OCI-LY7 (cell line): ENCODE results near the gene TREML4. TPM values are rescaled to one million over a fixed set of nuclear protein-coding genes. Genes with fewer than 3 reads are reported as not detected.

Experiments
- BruUV-seq: library from RNA; stranded (reverse); fragments of 400-500 nt; replicated peaks from 2 replicates; lab custom pipeline; 2021; lab: Mats Ljungman, UMichigan
- CTCF ChIA-PET: fragments of 300-600 bp; sonication (Branson Sonifier 250); formaldehyde crosslinking; loops from one replicate; lab custom pipeline; 2022; ENCODE audit warnings: antibody characterized with exemption; ENCODE audit not compliant: unreplicated experiment; lab: Charles Lee
- POLR2A ChIA-PET: fragments of 300-600 bp; sonication (Branson Sonifier 250); formaldehyde crosslinking; loops from one replicate; lab custom pipeline; 2022; ENCODE audit warnings: antibody characterized with exemption; lab: Charles Lee
- DNase-seq: peaks from one replicate; pipeline ENCODE4 v3.0.0-alpha.2; 2015; ENCODE audit warnings: low spot score
- H2AFZ ChIP-seq: fragments of 200-600 bp; sonication (generic), shearing (Covaris generic); 2 replicates; pipeline ENCODE4 v1.6.1; 2014; ENCODE audit warnings: mild to moderate bottlenecking, antibody characterized with exemption, low read length, moderate library complexity
- H3K27ac ChIP-seq: fragments of 200-600 bp; sonication (generic); 2 replicates; pipeline ENCODE4 v1.5.1; 2014; ENCODE audit warnings: mixed run types, low read depth, mild to moderate bottlenecking, moderate library complexity, low read length, inconsistent platforms; ENCODE audit not compliant: poor library complexity, severe bottlenecking
- H3K36me3 ChIP-seq: fragments of 200-600 bp; sonication (generic); 2 replicates; pipeline ENCODE4 v1.6.1; 2014; ENCODE audit warnings: mild to moderate bottlenecking, antibody characterized with exemption, low read length, moderate library complexity, mixed read lengths; ENCODE audit not compliant: insufficient read depth
- H3K4me1 ChIP-seq: fragments of 200-600 bp; sonication (generic); 2 replicates; pipeline ENCODE4 v1.5.1; 2014; ENCODE audit warnings: mild to moderate bottlenecking, low read length; ENCODE audit not compliant: insufficient read depth, poor library complexity, severe bottlenecking
- H3K4me2 ChIP-seq: fragments of 200-600 bp; sonication (generic); 2 replicates; pipeline ENCODE4 v1.6.1; 2014; ENCODE audit warnings: mild to moderate bottlenecking, low read length
- H3K4me3 ChIP-seq: fragments of 200-600 bp; sonication (generic); 2 replicates; pipeline ENCODE4 v1.5.1; 2014; ENCODE audit warnings: mild to moderate bottlenecking, low read depth, low read length; ENCODE audit not compliant: poor library complexity, severe bottlenecking
- H3K79me2 ChIP-seq: fragments of 200-600 bp; sonication (generic); 2 replicates; pipeline ENCODE4 v1.6.1; 2016; ENCODE audit warnings: low read depth, mild to moderate bottlenecking, low read length, moderate library complexity, mixed read lengths; ENCODE audit not compliant: insufficient read depth
- H3K9me2 ChIP-seq: fragments of 200-600 bp; sonication (generic); 2 replicates; pipeline ENCODE4 v1.6.1; 2016; ENCODE audit warnings: mild to moderate bottlenecking, low read length, mixed read lengths; ENCODE audit not compliant: insufficient read depth
- H3K9me3 ChIP-seq: fragments of 200-600 bp; sonication (generic); 2 replicates; pipeline ENCODE4 v1.6.1; 2014; ENCODE audit warnings: mild to moderate bottlenecking, mixed run types, low read length, mixed read lengths
- H4K20me1 ChIP-seq: fragments of 200-600 bp; sonication (generic); 2 replicates; pipeline ENCODE4 v1.6.1; 2014; ENCODE audit warnings: mild to moderate bottlenecking, antibody characterized with exemption, low read length, moderate library complexity, mixed read lengths; ENCODE audit not compliant: insufficient read depth
- EZH2phosphoT487 ChIP-seq: fragments of 200-600 bp; sonication (generic); IDR thresholded peaks from 2 replicates; pipeline ENCODE4 v1.6.1; 2018; ENCODE audit warnings: low read depth, borderline replicate concordance, mild to moderate bottlenecking, mixed run types, antibody characterized with exemption, low read length, moderate library complexity, mixed read lengths
- intact Hi-C: fragments of 100-400 bp; cut with micrococcal nuclease; formaldehyde crosslinking; loops from one replicate; pipeline ENCODE4 v1.10.0; 2022; ENCODE audit not compliant: unreplicated experiment
- total RNA-seq, 2 experiments: library from RNA; depleted of rRNA in 1 of 2; stranded (reverse); fragments of >200 nt in 1 of 2; shearing (Covaris generic) in 1 of 2; gene quantifications; 2 replicates each; pipeline ENCODE4 v1.2.3, GENCODE V29; 2014 to 2022
- TF ChIP-seq, protein P1 (sequence below): fragments of 200-600 bp; sonication (generic); conservative IDR thresholded peaks from 2 replicates; pipeline ENCODE4 v1.5.1; 2014; ENCODE audit warnings: mild to moderate bottlenecking, antibody characterized with exemption, low read length, moderate library complexity, mixed read lengths

Gene TREML4
- total RNA-seq, 2 experiments from 2014 or later = not detected

DNA sequence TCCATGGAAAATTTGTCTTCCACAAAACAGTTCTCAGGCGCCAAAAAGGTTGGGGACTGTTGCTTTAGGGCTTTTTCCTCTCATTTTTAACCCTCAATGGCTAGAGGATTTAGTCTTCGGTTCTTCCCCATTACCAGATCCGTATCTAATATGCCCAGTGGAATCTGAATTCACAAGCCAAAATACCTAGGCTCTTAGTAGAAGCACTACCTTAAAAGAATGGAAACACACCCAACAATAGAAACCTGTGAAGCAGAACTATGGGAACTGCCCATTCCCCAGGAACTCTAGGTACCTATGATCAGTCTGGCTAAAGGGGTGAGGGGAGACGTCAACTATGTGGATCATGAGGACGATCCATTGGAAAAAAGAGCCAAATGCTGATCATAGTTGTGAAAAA, 3.1 kb downstream of the TREML4 start:
- Histone ChIP-seq H3K4me3 (no peak overlapping the region), H3K4me2 (no peak overlapping the region), H2AFZ (no peak overlapping the region), H3K27ac (no peak overlapping the region), H3K4me1 (no peaks in the 10 kb centered on the region), H4K20me1 (no peaks in the 10 kb centered on the region), H3K9me3 (no peaks in the 10 kb centered on the region), H3K79me2 (no peaks in the 10 kb centered on the region), H3K36me3 (no peaks in the 10 kb centered on the region), H3K9me2 (no peaks in the 10 kb centered on the region)
- no peak for DNase-seq
- intact Hi-C loops = no loop called here
- TF ChIP-seq EZH2phosphoT487 = no peak
- TF ChIP-seq, protein P1, sequence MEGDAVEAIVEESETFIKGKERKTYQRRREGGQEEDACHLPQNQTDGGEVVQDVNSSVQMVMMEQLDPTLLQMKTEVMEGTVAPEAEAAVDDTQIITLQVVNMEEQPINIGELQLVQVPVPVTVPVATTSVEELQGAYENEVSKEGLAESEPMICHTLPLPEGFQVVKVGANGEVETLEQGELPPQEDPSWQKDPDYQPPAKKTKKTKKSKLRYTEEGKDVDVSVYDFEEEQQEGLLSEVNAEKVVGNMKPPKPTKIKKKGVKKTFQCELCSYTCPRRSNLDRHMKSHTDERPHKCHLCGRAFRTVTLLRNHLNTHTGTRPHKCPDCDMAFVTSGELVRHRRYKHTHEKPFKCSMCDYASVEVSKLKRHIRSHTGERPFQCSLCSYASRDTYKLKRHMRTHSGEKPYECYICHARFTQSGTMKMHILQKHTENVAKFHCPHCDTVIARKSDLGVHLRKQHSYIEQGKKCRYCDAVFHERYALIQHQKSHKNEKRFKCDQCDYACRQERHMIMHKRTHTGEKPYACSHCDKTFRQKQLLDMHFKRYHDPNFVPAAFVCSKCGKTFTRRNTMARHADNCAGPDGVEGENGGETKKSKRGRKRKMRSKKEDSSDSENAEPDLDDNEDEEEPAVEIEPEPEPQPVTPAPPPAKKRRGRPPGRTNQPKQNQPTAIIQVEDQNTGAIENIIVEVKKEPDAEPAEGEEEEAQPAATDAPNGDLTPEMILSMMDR = no peak
- POLR2A ChIA-PET = no interaction called here
- CTCF ChIA-PET = no interaction called here
- no TSS peak for BruUV-seq

DNA sequence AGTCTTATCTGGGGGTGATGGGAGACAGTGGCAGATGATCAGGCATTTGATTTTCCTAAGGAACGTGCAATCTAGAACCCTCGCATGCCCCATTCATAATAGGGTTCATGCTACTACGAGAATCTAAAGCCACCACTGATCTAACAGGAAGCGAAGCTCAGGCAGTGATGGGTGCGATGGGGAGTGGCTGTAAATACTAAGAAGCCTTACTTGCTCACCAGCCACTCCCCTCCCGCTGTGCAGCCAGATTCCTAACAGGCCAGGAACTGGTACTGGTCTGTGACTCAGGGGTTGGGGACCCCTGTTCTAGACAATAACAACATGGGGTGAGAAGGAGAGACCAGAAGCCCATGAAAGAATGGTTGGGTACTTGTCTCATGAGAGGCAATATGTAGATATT, 4.5 kb downstream of the TREML4 start:
- Histone ChIP-seq H3K36me3 (no peaks in the 10 kb centered on the region), H3K79me2 (no peaks in the 10 kb centered on the region), H3K9me3 (no peaks in the 10 kb centered on the region), H3K4me3 (no peak overlapping the region), H3K4me1 (no peaks in the 10 kb centered on the region), H3K4me2 (no peak overlapping the region), H3K27ac (no peak overlapping the region), H3K9me2 (no peaks in the 10 kb centered on the region), H2AFZ (no peak overlapping the region), H4K20me1 (no peaks in the 10 kb centered on the region)
- no TSS peak for BruUV-seq
- no peak for DNase-seq
- CTCF ChIA-PET = no interaction called here
- intact Hi-C loops = no loop called here
- TF ChIP-seq EZH2phosphoT487 = no peak
- TF ChIP-seq, protein P1 = no peak
- POLR2A ChIA-PET = no interaction called here

DNA sequence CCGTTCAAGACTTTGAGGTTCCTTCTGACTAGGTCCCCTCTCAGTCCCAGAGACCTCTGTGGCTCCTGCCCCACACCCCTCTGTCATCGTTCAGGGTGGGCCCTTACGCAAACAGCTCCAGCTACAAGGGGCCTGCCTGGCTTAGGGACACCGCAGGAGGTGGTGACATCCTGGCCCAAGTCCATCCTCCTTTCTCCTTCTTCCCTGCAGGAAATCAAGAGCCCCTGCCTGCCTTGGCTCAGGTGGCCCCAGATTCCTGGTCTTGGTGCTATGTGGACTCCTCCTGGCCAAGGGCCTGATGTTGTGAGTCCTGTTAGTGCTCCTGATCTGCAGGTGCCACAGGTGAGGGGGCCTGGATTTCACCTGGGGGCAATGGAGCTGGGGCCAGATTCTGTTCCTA, 8.1 kb downstream of the TREML4 start:
- Histone ChIP-seq H3K9me3 (no peaks in the 10 kb centered on the region), H4K20me1 (no peaks in the 10 kb centered on the region), H3K36me3 (no peaks in the 10 kb centered on the region), H3K4me1 (no peaks in the 10 kb centered on the region), H3K79me2 (no peaks in the 10 kb centered on the region), H3K9me2 (no peaks in the 10 kb centered on the region), H3K4me2 (no peak overlapping the region), H3K27ac (no peak overlapping the region), H3K4me3 (no peak overlapping the region), H2AFZ (no peak overlapping the region)
- CTCF ChIA-PET = interaction anchor here (0.7 kb wide), 1 partner anchor 19 kb away, joined by 3 read pairs; no protein-coding TSS in a partner anchor
- intact Hi-C loops = no loop called here
- BruUV-seq = no TSS peak
- DNase-seq = no peak
- POLR2A ChIA-PET = interaction anchor here (0.7 kb wide), 1 partner anchor 25 kb away, joined by 3 read pairs; no protein-coding TSS in a partner anchor
- TF ChIP-seq EZH2phosphoT487 = no peak
- TF ChIP-seq, protein P1 = no peak
